Measurements from ENCODE around the gene MOXD1. TPM values are rescaled to one million over a fixed set of nuclear protein-coding genes. Genes with fewer than 3 reads are reported as not detected.

MOXD1 gene
- total RNA-seq, 1 experiment from 2014 or later: 5.0 TPM

DNA sequence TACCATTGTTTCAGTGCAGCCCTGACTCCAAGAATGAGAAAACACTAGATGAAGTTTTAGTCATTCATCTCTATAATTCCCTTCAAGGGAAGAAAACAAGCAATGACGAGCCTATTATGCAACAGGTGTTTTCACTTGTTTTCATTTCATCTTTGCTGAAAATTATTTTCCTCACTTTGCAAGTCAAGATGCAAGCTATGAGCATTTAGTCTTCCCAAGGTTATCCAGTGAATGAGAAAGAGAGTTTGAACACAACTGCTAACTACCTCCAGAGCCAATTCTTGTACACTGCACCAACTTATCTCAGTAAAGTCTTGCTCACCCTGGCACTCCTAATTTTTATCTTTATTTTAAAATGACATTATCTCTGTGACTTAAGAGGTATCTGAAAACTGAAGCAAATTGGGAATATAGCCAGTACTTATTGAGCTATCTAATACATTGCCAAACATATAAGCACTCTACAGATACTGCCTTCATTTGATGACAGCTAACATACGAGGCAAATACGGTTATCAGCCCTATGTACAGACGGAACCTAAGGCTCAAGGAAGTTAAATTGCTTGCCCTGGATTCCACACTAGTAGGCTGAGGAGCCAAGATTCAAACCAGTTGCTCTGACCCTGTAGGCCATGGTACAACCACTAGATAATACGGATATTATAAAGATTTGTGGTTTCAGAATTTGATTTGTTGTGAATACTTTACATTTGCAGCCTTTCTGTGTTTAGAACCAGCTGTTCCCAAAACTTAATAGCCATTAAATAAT lies 36.8 kb downstream of the MOXD1 start:
- Histone ChIP-seq H3K4me2 (ENCODE audit: low read length) (no peak overlapping the region), H3K9ac (ENCODE audit: low read length) (no peak overlapping the region), H3K9me3 (ENCODE audit: low read length) (no peaks in the 10 kb centered on the region), H3K79me2 (ENCODE audit: low read length) (no peaks in the 10 kb centered on the region), H3K36me3 (ENCODE audit: low read depth, low read length) (no peaks in the 10 kb centered on the region), H3K27me3 (ENCODE audit: low read length) (no peaks in the 10 kb centered on the region), H2AFZ (ENCODE audit: low read length) (no peak overlapping the region), H3F3A (ENCODE audit: low read length, unreplicated experiment) (no peaks in the 10 kb centered on the region), H4K20me1 (ENCODE audit: low read length) (no peaks in the 10 kb centered on the region), H3K4me1 (ENCODE audit: insufficient read depth, low read length) (no peaks in the 10 kb centered on the region; the same call in 1 of the 2 replicates), H3K9me2 (replicated peaks; ENCODE audit: low read length) (no peaks in the 10 kb centered on the region), H3K27ac (ENCODE audit: low read length) (no peak overlapping the region), H3K4me3 (ENCODE audit: low read length) (no peak overlapping the region)
- ATAC-seq (no peak), DNase-seq (no peak)
- ChIA-PET POLR2A (ENCODE audit: unreplicated experiment) (no interaction called here), CTCF (no interaction called here)
- TF ChIP-seq CTCF (conservative IDR thresholded peaks at IDR 0.05; ENCODE audit: low read depth, low read length) (no peak), EZH2 (IDR thresholded peaks at IDR 0.05; ENCODE audit: low read length, unreplicated experiment) (no peak), EZH2phosphoT487 (IDR thresholded peaks at IDR 0.05; ENCODE audit: borderline replicate concordance, low read length) (no peak)
- BruUV-seq (replicated peaks): no TSS peak
- intact Hi-C loops (cut with micrococcal nuclease): no loop called here

- Histone ChIP-seq H3F3A (ENCODE audit: low read length, unreplicated experiment) (no peaks in the 10 kb centered on the region), H3K79me2 (ENCODE audit: low read length) (no peaks in the 10 kb centered on the region), H3K4me1 (ENCODE audit: insufficient read depth, low read length) (peaks cover 6% of the 10 kb centered on the region), H3K9me3 (ENCODE audit: low read length) (no peaks in the 10 kb centered on the region), H4K20me1 (ENCODE audit: low read length) (no peaks in the 10 kb centered on the region), H3K9ac (ENCODE audit: low read length) (no peak overlapping the region), H3K36me3 (ENCODE audit: low read depth, low read length) (no peaks in the 10 kb centered on the region), H2AFZ (ENCODE audit: low read length) (no peak overlapping the region), H3K27ac (ENCODE audit: low read length) (no peak overlapping the region), H3K4me2 (ENCODE audit: low read length) (no peak overlapping the region), H3K4me3 (ENCODE audit: low read length) (no peak overlapping the region), H3K27me3 (ENCODE audit: low read length) (no peaks in the 10 kb centered on the region), H3K9me2 (replicated peaks; ENCODE audit: low read length) (no peaks in the 10 kb centered on the region)
- ATAC-seq (no peak), DNase-seq (peak; percentile 27)
- POLR2A ChIA-PET (ENCODE audit: unreplicated experiment): no interaction called here
- intact Hi-C loops (cut with micrococcal nuclease): no loop called here
- no TSS peak for BruUV-seq (replicated peaks)
- CTCF ChIA-PET: no interaction called here
- TF ChIP-seq EZH2 (IDR thresholded peaks at IDR 0.05; ENCODE audit: low read length, unreplicated experiment): no peak
- TF ChIP-seq CTCF (conservative IDR thresholded peaks at IDR 0.05; ENCODE audit: low read depth, low read length): no peak
- TF ChIP-seq EZH2phosphoT487 (IDR thresholded peaks at IDR 0.05; ENCODE audit: borderline replicate concordance, low read length): no peak
Measured at GRCh38 chr6:132362442-132363185, 38.7 kb downstream of the MOXD1 start.

DNA sequence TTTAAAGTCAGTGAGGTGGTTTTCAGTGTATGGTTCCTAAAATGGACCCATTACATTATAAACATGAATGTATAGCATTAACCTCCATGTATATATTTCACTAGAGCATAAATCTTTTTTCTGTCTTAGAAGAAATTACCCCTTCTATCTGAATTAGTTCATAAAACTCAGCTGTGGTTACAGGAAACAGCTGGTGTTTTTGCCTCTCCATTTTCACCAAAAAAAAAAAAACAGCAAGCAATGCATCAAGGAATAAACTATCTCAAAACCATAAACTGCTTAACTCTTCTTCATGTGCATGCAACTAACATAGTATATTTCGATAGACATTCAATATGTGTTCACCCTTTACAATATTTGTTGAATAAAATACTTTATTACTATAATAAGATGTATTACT lies 40.2 kb downstream of the MOXD1 start:
- no TSS peak for BruUV-seq (replicated peaks)
- Histone ChIP-seq H3F3A (ENCODE audit: low read length, unreplicated experiment) (no peaks in the 10 kb centered on the region), H3K27me3 (ENCODE audit: low read length) (no peaks in the 10 kb centered on the region), H3K4me2 (ENCODE audit: low read length) (no peak overlapping the region), H3K79me2 (ENCODE audit: low read length) (no peaks in the 10 kb centered on the region), H3K4me1 (ENCODE audit: insufficient read depth, low read length) (peaks cover 16% of the 10 kb centered on the region), H3K27ac (ENCODE audit: low read length) (no peak overlapping the region), H3K4me3 (ENCODE audit: low read length) (no peak overlapping the region), H3K9me2 (replicated peaks; ENCODE audit: low read length) (no peaks in the 10 kb centered on the region), H3K36me3 (ENCODE audit: low read depth, low read length) (no peaks in the 10 kb centered on the region), H3K9ac (ENCODE audit: low read length) (no peak overlapping the region), H4K20me1 (ENCODE audit: low read length) (no peaks in the 10 kb centered on the region), H3K9me3 (ENCODE audit: low read length) (no peaks in the 10 kb centered on the region), H2AFZ (ENCODE audit: low read length) (no peak overlapping the region)
- intact Hi-C loops (cut with micrococcal nuclease): no loop called here
- CTCF ChIA-PET: no interaction called here
- ATAC-seq (no peak), DNase-seq (no peak)
- TF ChIP-seq CTCF (conservative IDR thresholded peaks at IDR 0.05; ENCODE audit: low read depth, low read length) (no peak), EZH2 (IDR thresholded peaks at IDR 0.05; ENCODE audit: low read length, unreplicated experiment) (no peak), EZH2phosphoT487 (IDR thresholded peaks at IDR 0.05; ENCODE audit: borderline replicate concordance, low read length) (no peak)
- POLR2A ChIA-PET (ENCODE audit: unreplicated experiment): no interaction called here

Measured in PC-3 (cell line).